Ovary (tissue), 9 donors: ENCODE measurements around the gene TMEM270. TPM values are rescaled to one million over a fixed set of nuclear protein-coding genes. Genes with fewer than 3 reads are reported as not detected.
"Not testable (repeated sequence)": the region's sequence is repeated elsewhere in the genome, so short reads cannot be mapped to it uniquely, and the experiment has no call there.

Experiments used
- DNase-seq, 5 donors: peaks; one replicate each; pipeline ENCODE4 v3.0.0-alpha.2; 2019 to 2020
- H3K27ac ChIP-seq, 2 donors: fragments of 200-600 bp; one replicate each; pipeline versions ENCODE4 v1.5.1 to v1.8.0; 2019 to 2022
- H3K27me3 ChIP-seq: fragments of 200-600 bp; one replicate; pipeline ENCODE4 v1.8.0; 2022
- H3K36me3 ChIP-seq: fragments of 200-600 bp; sonication (generic); one replicate; pipeline ENCODE4 v1.5.1; 2019
- H3K4me1 ChIP-seq: one replicate; pipeline ENCODE4 v1.8.1; 2013; ENCODE audit warnings: mild to moderate bottlenecking, moderate library complexity; ENCODE audit not compliant: insufficient read depth
- H3K4me3 ChIP-seq: fragments of 200-600 bp; sonication (generic); one replicate; pipeline ENCODE4 v1.5.1; 2017
- H3K9me3 ChIP-seq, 2 donors: fragments of 200-600 bp in 1 of 2; sonication (generic) in 1 of 2; one replicate each; pipeline versions ENCODE4 v1.5.1 to v1.8.1; 2013 to 2019; ENCODE audit warnings: mild to moderate bottlenecking in 1 of 2, moderate library complexity in 1 of 2
- EP300 ChIP-seq: sonication (generic); formaldehyde crosslinking; IDR thresholded peaks from one replicate; pipeline ENCODE4 v1.6.1; 2017; ENCODE audit warnings: antibody characterized with exemption
- POLR2A ChIP-seq: fragments of 450-650 bp; IDR thresholded peaks from one replicate; pipeline ENCODE4 v1.6.1; 2017; ENCODE audit warnings: antibody characterized with exemption, mild to moderate bottlenecking, moderate library complexity
- WGBS, 3 donors: extraction: QIAGEN DNeasy Blood & Tissue Kit in 1 of 3; methylation state at CpG; one replicate each; pipeline versions ENCODE4 v1.1.5 to v1.1.7; 2013 to 2017; 5-methylcytosine and 5-hydroxymethylcytosine counted together
- intact Hi-C, 4 donors: fragments of 100-400 bp; cut with DNase I; formaldehyde crosslinking; loops; one replicate each; pipeline versions ENCODE4 v1.11.0 to v1.15.1; 2022 to 2023
- polyA plus RNA-seq, 2 donors: library from polyadenylated mRNA; stranded (reverse); fragments of 200-250 nt in 1 of 2; fragments of 350-450 nt in 1 of 2; fragmentation: Illumina TruSeq in 1 of 2; extraction: RNeasy Lipid Tissue Mini Kit (QIAGEN cat#74804) in 1 of 2; gene quantifications; one replicate each; pipeline ENCODE4 v1.2.3, GENCODE V29; 2013 to 2014
- total RNA-seq, 7 donors: library from RNA; depleted of rRNA in 2 of 7; stranded (reverse); fragments of >200 nt in 2 of 7; fragmentation: NEBNext Ultra II Directional in 3 of 7; extraction: Animal tissue kit (Norgen Biotek cat#: 25700) in 3 of 7; gene quantifications; one replicate each; pipeline versions ENCODE4 v1.1.0 to v1.2.4, GENCODE V29; 2016 to 2023
- TF ChIP-seq, protein P1 (sequence below), 3 donors: fragments of 450-650 bp in 2 of 3; fragments of 200-600 bp in 1 of 3; IDR thresholded peaks; one replicate each; pipeline versions ENCODE4 v1.5.1 to v1.8.0; 2016 to 2022; ENCODE audit warnings: antibody characterized with exemption in 3 of 3, mild to moderate bottlenecking in 1 of 3
- donor health status: DM: no; HTN: no; CAD: no; lungs with moderate emphysema.
- donor health status: DM: no; HTN: no; CAD: no.
- donor health status: Bipolar disorder and iron deficiency.
- donor health status: DM: yes; HTN: yes; CAD: no.
- donor health status: DM: no; HTN: no; CAD: no.
- donor health status: DM: yes; HTN: yes; CAD: no.

TMEM270 gene
- total and polyA plus RNA-seq, 9 donors: 0.34 TPM; not detected in 8

DNA sequence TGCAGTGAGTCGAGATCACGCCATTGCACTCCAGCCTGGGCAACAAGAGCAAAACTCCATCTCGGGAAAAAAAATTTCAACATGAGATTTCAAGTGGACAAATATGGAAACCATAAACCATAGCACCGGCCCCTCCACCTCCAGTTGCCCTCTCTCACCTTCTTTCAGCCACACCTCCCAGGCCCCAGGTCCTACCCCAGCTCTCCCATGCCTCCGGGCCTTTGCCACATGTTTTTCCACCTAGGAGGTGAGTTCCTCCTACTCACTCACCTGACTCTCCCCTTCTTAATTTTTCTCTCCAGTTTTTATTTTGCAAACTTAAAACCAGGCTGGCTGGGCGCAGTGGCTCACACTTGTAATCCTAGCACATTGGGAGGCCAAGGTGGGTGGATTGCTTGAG, 43.8 kb upstream of the TMEM270 start:
- no peak for DNase-seq
- intact Hi-C loops: no loop called here
- H3K4me1 ChIP-seq: no peaks in the 10 kb centered on the region
- TF ChIP-seq, protein P1, sequence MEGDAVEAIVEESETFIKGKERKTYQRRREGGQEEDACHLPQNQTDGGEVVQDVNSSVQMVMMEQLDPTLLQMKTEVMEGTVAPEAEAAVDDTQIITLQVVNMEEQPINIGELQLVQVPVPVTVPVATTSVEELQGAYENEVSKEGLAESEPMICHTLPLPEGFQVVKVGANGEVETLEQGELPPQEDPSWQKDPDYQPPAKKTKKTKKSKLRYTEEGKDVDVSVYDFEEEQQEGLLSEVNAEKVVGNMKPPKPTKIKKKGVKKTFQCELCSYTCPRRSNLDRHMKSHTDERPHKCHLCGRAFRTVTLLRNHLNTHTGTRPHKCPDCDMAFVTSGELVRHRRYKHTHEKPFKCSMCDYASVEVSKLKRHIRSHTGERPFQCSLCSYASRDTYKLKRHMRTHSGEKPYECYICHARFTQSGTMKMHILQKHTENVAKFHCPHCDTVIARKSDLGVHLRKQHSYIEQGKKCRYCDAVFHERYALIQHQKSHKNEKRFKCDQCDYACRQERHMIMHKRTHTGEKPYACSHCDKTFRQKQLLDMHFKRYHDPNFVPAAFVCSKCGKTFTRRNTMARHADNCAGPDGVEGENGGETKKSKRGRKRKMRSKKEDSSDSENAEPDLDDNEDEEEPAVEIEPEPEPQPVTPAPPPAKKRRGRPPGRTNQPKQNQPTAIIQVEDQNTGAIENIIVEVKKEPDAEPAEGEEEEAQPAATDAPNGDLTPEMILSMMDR (IDR thresholded peaks at IDR 0.05): no peak
- no peak for TF ChIP-seq POLR2A
- TF ChIP-seq EP300: no peak
- H3K27me3 ChIP-seq: no peaks in the 10 kb centered on the region
- H3K27ac ChIP-seq: no peak overlapping the region
- no peaks in the 10 kb centered on the region for H3K36me3 ChIP-seq
- no peak overlapping the region for H3K4me3 ChIP-seq
- WGBS, 3 donors: 86 to 90% (median 89%) methylated on average over 6 of the region's 6 CpGs
- peaks cover 0 to 4% of the 10 kb centered on the region in 2 donors for H3K9me3 ChIP-seq

DNA sequence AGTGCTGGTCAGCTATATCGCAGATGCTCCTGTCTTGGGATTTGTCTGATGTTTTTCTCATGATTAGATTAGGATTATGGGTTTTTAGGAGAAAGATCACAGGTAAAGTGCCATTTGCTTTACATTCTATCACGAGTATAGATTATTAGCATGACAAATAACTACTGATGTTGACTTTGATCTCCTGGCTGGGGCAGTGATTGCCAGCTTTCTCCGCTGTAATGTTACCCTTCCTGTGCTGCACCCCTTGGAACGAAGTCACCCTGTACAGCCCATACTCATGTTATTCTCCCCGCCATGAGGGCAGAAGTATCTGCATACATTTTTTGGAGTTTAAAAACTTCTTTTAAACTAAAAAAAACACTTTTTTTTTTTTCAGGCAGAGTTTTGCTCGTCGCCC, 40.9 kb upstream of the TMEM270 start:
- no peaks in the 10 kb centered on the region for H3K4me1 ChIP-seq
- H3K9me3 ChIP-seq: no peaks in the 10 kb centered on the region
- 77 to 82% (median 78%) methylated on average over 7 of the region's 7 CpGs for WGBS, 3 donors
- H3K27ac ChIP-seq: no peak overlapping the region
- H3K36me3 ChIP-seq: no peaks in the 10 kb centered on the region
- no peak overlapping the region for H3K4me3 ChIP-seq
- intact Hi-C loops: no loop called here
- DNase-seq: no peak
- TF ChIP-seq, protein P1 (IDR thresholded peaks at IDR 0.05): no peak
- TF ChIP-seq POLR2A: no peak
- TF ChIP-seq EP300: no peak
- no peaks in the 10 kb centered on the region for H3K27me3 ChIP-seq

DNA sequence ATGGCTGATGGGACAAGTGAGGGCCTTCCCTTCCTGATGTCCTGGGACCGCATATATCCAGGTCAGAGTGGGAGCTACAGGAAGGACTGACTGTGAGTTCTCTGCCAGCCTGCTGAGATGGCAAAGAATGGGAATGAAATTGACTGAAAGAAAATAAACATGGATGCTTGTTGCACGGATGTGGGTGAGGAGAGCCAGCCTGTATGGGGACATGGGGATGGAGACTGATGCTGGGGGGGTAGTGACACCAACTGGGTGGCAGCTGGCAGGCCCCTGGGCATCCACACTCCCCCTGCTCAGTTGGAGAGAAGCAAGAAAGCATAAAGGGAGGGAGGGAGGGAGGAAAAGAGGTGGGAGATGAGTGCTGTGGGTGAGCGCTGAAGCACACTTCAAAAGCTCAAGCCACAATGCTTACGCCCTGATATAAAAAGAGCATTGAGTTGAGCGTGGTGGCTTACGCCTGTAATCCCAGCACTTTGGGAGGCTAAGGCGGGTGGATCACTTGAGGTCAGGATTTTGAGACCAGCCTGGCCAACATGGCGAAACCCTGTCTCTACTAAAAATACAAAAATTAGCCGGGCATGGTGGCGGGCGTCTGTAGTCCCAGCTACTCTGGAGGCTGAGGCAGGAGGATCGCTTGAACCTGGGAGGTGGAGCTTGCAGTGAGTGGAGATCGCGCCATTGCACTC, 39.2 kb upstream of the TMEM270 start:
- H3K9me3 ChIP-seq, H3K4me3 ChIP-seq, H3K27me3 ChIP-seq, intact Hi-C loops, DNase-seq, H3K36me3 ChIP-seq, H3K27ac ChIP-seq, H3K4me1 ChIP-seq: not testable (repeated sequence)
- 90 to 93% (median 92%) methylated on average over 14 of the region's 14 CpGs for WGBS, 3 donors

DNA sequence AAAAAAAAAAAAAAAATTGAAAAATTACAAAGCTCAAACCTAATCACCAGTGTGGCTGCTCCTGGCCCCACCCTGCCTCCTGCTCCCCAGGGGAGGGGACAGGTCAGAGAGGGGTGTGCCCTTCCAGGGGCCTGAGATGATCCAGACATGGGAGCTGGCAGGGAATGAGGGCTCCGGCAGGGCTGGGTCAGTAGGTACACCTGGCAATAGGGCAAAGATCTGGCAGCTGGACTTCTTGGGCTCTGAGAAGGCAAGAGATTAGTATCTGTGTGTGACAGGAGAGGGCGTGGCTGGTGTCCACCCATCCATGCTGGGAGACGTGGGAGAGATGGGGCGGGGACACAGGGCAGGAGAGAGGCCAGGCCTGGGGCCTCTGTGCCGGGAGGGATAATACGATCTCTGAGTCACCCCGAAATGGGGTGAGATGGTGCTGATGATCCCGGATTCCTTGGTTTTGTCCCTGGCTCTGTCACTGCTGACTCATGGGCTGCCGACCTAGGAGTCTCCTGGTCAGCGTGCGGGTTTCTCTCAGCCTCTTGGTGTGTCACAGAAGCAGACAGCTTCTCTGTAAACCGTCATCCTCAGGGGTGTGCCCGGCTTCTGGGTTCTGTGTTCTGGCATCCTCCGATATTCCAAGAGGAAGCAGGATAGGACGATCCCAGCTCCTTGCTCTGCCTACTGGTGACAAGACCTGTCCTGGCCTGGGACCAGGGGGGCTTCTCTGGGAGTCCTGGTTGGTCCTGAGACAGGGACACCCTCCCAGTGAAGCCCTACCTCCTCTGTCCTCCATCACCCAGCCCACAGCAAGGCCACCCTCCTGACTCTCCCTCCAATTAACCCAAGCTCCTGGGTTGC, 38.4 kb upstream of the TMEM270 start:
- DNase-seq: no peak
- intact Hi-C loops: no loop called here

More for the DNA sequence above, 38.4 kb upstream of the TMEM270 start:
- H3K27me3 ChIP-seq: no peaks in the 10 kb centered on the region
- WGBS, 3 donors: 63 to 67% (median 64%) methylated on average over 14 to 15 of the region's 15 CpGs
- H3K4me1 ChIP-seq: no peaks in the 10 kb centered on the region
- H3K9me3 ChIP-seq: no peaks in the 10 kb centered on the region
- H3K4me3 ChIP-seq: no peak overlapping the region
- H3K27ac ChIP-seq: no peak overlapping the region
- TF ChIP-seq POLR2A (no peak), EP300 (no peak)
- TF ChIP-seq, protein P1 (IDR thresholded peaks at IDR 0.05): no peak
- H3K36me3 ChIP-seq: no peaks in the 10 kb centered on the region
